ENCODE measurements around the gene NCKIPSD.
"Not testable (repeated sequence)": the region's sequence is repeated elsewhere in the genome, so short reads cannot be mapped to it uniquely, and the experiment has no call there.

The NCKIPSD gene

GRCh38 chr3:48685603-48686511 lies at the start of gene NCKIPSD:
Gene NCKIPSD, minus strand, starts transcription at chr3:48685915. Its CDS starts 108 bp downstream, at chr3:48685807.
- DNase-seq, result peak; percentile 90 to 96

- not testable (repeated sequence) for DNase-seq
Measured at GRCh38 chr3:48735075-48735767, 49.5 kb upstream of the NCKIPSD start.

- not testable (repeated sequence) for DNase-seq
Measured at GRCh38 chr3:48734541-48734940, 48.8 kb upstream of the NCKIPSD start.

GRCh38 chr3:48733752-48734518 lies 48.2 kb upstream of the NCKIPSD start:
- not testable (repeated sequence) for DNase-seq

- DNase-seq, result no peak
Measured at GRCh38 chr3:48727511-48727910, 41.8 kb upstream of the NCKIPSD start.

GRCh38 chr3:48725185-48725855 lies 39.6 kb upstream of the NCKIPSD start:
- not testable (repeated sequence) for DNase-seq

GRCh38 chr3:48723725-48724124 lies 38.0 kb upstream of the NCKIPSD start:
- no peak for DNase-seq

- not testable (repeated sequence) for DNase-seq
Measured at GRCh38 chr3:48723293-48723692, 37.6 kb upstream of the NCKIPSD start.

GRCh38 chr3:48716982-48717746 lies 31.4 kb upstream of the NCKIPSD start, which contains the start of gene IP6K2:
Gene IP6K2, minus strand, starts transcription at chr3:48717221. Its CDS starts 21,930 bp downstream, at chr3:48695291.
- DNase-seq, result peak; percentile 99 to 100

GRCh38 chr3:48716508-48716981 lies 30.8 kb upstream of the NCKIPSD start:
- no peak for DNase-seq

GRCh38 chr3:48715174-48715800 lies 29.6 kb upstream of the NCKIPSD start:
- DNase-seq, result no peak

GRCh38 chr3:48711727-48712126 lies 26.0 kb upstream of the NCKIPSD start:
- DNase-seq, result no peak

GRCh38 chr3:48709051-48709461 lies 23.3 kb upstream of the NCKIPSD start:
- DNase-seq, result no peak

GRCh38 chr3:48708481-48708889 lies 22.8 kb upstream of the NCKIPSD start:
- DNase-seq, result no peak

GRCh38 chr3:48707157-48707556 lies 21.4 kb upstream of the NCKIPSD start:
- DNase-seq, result no peak

GRCh38 chr3:48702320-48702920 lies 16.7 kb upstream of the NCKIPSD start:
- no peak for DNase-seq

GRCh38 chr3:48700731-48701405 lies 15.2 kb upstream of the NCKIPSD start:
- DNase-seq, result no peak

GRCh38 chr3:48698891-48699290 lies 13.2 kb upstream of the NCKIPSD start:
- DNase-seq, result no peak

- DNase-seq, result no peak
Measured at GRCh38 chr3:48697952-48698351, 12.2 kb upstream of the NCKIPSD start.

GRCh38 chr3:48696601-48697000 lies 10.9 kb upstream of the NCKIPSD start:
- DNase-seq, result no peak
